HepG2 (cell line): ENCODE results near the gene NCOR2. TPM values are rescaled to one million over a fixed set of nuclear protein-coding genes. Genes with fewer than 3 reads are reported as not detected.

Experiments
- ATRX ChIP-seq: sonication (generic); formaldehyde crosslinking; IDR thresholded peaks from 2 replicates; pipeline ENCODE4 v1.4.0; 2020; ENCODE audit warnings: missing genetic modification reagents, borderline replicate concordance
- CAMTA2 ChIP-seq: sonication (generic); formaldehyde crosslinking; IDR thresholded peaks from 2 replicates; pipeline ENCODE4 v1.4.0; 2020; ENCODE audit warnings: mild to moderate bottlenecking, missing genetic modification reagents, borderline replicate concordance
- EHMT2 ChIP-seq: fragments of 200-600 bp; sonication (generic); IDR thresholded peaks from 2 replicates; pipeline ENCODE4 v1.7.0; 2017; ENCODE audit warnings: antibody characterized with exemption, low read depth, low read length, borderline replicate concordance
- EZH2 ChIP-seq: conservative IDR thresholded peaks from 2 replicates; pipeline ENCODE4 v1.6.1; 2012; ENCODE audit warnings: mild to moderate bottlenecking, low read depth, low read length, moderate library complexity
- FUBP1 ChIP-seq: sonication (generic); formaldehyde crosslinking; IDR thresholded peaks from 2 replicates; pipeline ENCODE4 v1.5.1; 2020; ENCODE audit warnings: missing genetic modification reagents, mild to moderate bottlenecking, borderline replicate concordance
- GLMP ChIP-seq: sonication (generic); formaldehyde crosslinking; IDR thresholded peaks from 2 replicates; pipeline ENCODE4 v1.9.0; 2021; ENCODE audit warnings: missing genetic modification reagents, mild to moderate bottlenecking, borderline replicate concordance
- HMG20A ChIP-seq: IDR thresholded peaks from 2 replicates; pipeline ENCODE4 v1.6.1; 2016; ENCODE audit warnings: borderline replicate concordance
- HNF1B ChIP-seq: sonication (generic); formaldehyde crosslinking; IDR thresholded peaks from 2 replicates; pipeline ENCODE4 v1.5.1; 2020; ENCODE audit warnings: mild to moderate bottlenecking, moderate library complexity, missing genetic modification reagents
- KLF12 ChIP-seq: sonication (generic); formaldehyde crosslinking; IDR thresholded peaks from 2 replicates; pipeline ENCODE4 v1.4.0; 2020; ENCODE audit warnings: missing genetic modification reagents, borderline replicate concordance
- KLF16 ChIP-seq, 2 experiments: sonication (generic) in 1 of 2; formaldehyde crosslinking in 1 of 2; IDR thresholded peaks; 2 replicates each; pipeline versions ENCODE4 v1.6.1 to v1.8.0; 2016 to 2023; ENCODE audit warnings: missing genetic modification reagents in 2 of 2, missing compliant biosample characterization in 1 of 2
- MATR3 ChIP-seq: sonication (generic); formaldehyde crosslinking; IDR thresholded peaks from 2 replicates; pipeline ENCODE4 v1.4.0; 2020; ENCODE audit warnings: missing genetic modification reagents
- TEAD2 ChIP-seq: sonication (generic); formaldehyde crosslinking; IDR thresholded peaks from 2 replicates; pipeline ENCODE4 v1.9.0; 2021; ENCODE audit warnings: missing genetic modification reagents
- polyA plus RNA-seq, 8 experiments: library from polyadenylated mRNA; depleted of rRNA in 3 of 8; stranded (reverse) in 7 of 8; unstranded in 1 of 8; fragments of >200 nt; fragmentation: Illumina TruSeq in 4 of 8; extraction: Trizol in 4 of 8; gene quantifications; 2 replicates each; pipeline versions ENCODE4 v1.2.1 to v1.2.3, GENCODE V29; 2011 to 2016; ENCODE audit warnings: low read depth in 4 of 8, missing spikeins in 1 of 8, mixed read lengths in 1 of 8; ENCODE audit not compliant: insufficient read depth in 1 of 8
- total RNA-seq, 5 experiments: library from RNA; depleted of rRNA; stranded (reverse); fragments of >200 nt; fragmentation: Illumina TruSeq; extraction: Trizol; gene quantifications; 2 replicates each; pipeline ENCODE4 v1.2.3, GENCODE V29; 2016; ENCODE audit warnings: low read depth in 1 of 5

NCOR2 gene
- total and polyA plus RNA-seq, 2 of the 13 experiments (the other 11 are each of a cell fraction or from before 2014, with no cell fraction given): 4.5 to 5.7 TPM

GRCh38 chr12:124607681-124608425, 40.4 kb upstream of the NCOR2 start (continued):
- no peak for TF ChIP-seq HMG20A (CRISPR knock-in tag)
- no peak for TF ChIP-seq HNF1B (CRISPR knock-in tag)
- no peak for TF ChIP-seq MATR3 (CRISPR knock-in tag)
- no peak for TF ChIP-seq ATRX (CRISPR knock-in tag)
- TF ChIP-seq EHMT2: no peak
- TF ChIP-seq KLF16 (CRISPR knock-in tag; IDR thresholded peaks at IDR 0.05): no peak
- no peak for TF ChIP-seq KLF12 (CRISPR knock-in tag)
- TF ChIP-seq GLMP: no peak
- TF ChIP-seq TEAD2 (CRISPR knock-in tag): no peak
- no peak for TF ChIP-seq FUBP1 (CRISPR knock-in tag)
- TF ChIP-seq EZH2: no peak
- TF ChIP-seq CAMTA2: no peak
